OCI-LY1 (cell line): ENCODE measurements around the gene PREX1.

Experiments
- H2AFZ ChIP-seq: fragments of 200-600 bp; sonication (generic), shearing (Covaris generic); 2 replicates; pipeline ENCODE4 v1.6.0; 2014; ENCODE audit warnings: antibody characterized with exemption, mild to moderate bottlenecking, low read length
- H3F3A ChIP-seq: fragments of 200-600 bp; sonication (generic), shearing (Covaris generic); 2 replicates; pipeline ENCODE4 v1.6.0; 2014; ENCODE audit warnings: mild to moderate bottlenecking, antibody characterized with exemption, low read length, moderate library complexity; ENCODE audit not compliant: insufficient read depth
- H3K27ac ChIP-seq: fragments of 200-600 bp; sonication (generic); 2 replicates; pipeline ENCODE4 v1.5.1; 2014; ENCODE audit warnings: low read length, mixed run types, mild to moderate bottlenecking, low read depth; ENCODE audit not compliant: poor library complexity, severe bottlenecking
- H3K27me3 ChIP-seq: fragments of 200-600 bp; sonication (generic); 2 replicates; pipeline ENCODE4 v1.6.0; 2014; ENCODE audit warnings: antibody characterized with exemption, mild to moderate bottlenecking, low read length, moderate library complexity; ENCODE audit not compliant: insufficient read depth
- H3K36me3 ChIP-seq: fragments of 200-600 bp; sonication (generic); 2 replicates; pipeline ENCODE4 v1.6.1; 2014; ENCODE audit warnings: mild to moderate bottlenecking, antibody characterized with exemption, low read length, moderate library complexity, mixed read lengths; ENCODE audit not compliant: insufficient read depth
- H3K4me1 ChIP-seq: fragments of 200-600 bp; sonication (generic); 2 replicates; pipeline ENCODE4 v1.5.1; 2014; ENCODE audit warnings: mild to moderate bottlenecking, low read length, moderate library complexity; ENCODE audit not compliant: insufficient read depth, severe bottlenecking
- H3K4me2 ChIP-seq: fragments of 200-600 bp; sonication (generic), shearing (Covaris generic); 2 replicates; pipeline ENCODE4 v1.6.1; 2014; ENCODE audit warnings: low read length
- H3K4me3 ChIP-seq: fragments of 200-600 bp; sonication (generic); 2 replicates; pipeline ENCODE4 v1.5.1; 2014; ENCODE audit warnings: low read length, low read depth, mild to moderate bottlenecking, mixed read lengths; ENCODE audit not compliant: poor library complexity, severe bottlenecking
- H3K79me2 ChIP-seq: fragments of 200-600 bp; shearing (Covaris generic); 2 replicates; pipeline ENCODE4 v1.6.1; 2016; ENCODE audit warnings: mixed run types, low read length, mixed read lengths; ENCODE audit not compliant: insufficient read depth
- H3K9ac ChIP-seq: fragments of 200-600 bp; sonication (generic), shearing (Covaris generic); 2 replicates; pipeline ENCODE4 v1.6.1; 2014; ENCODE audit warnings: mild to moderate bottlenecking, low read length, mixed read lengths
- H3K9me2 ChIP-seq: fragments of 200-600 bp; sonication (generic), shearing (Covaris generic); 2 replicates; pipeline ENCODE4 v1.6.1; 2014; ENCODE audit warnings: low read depth, mild to moderate bottlenecking, low read length, mixed read lengths
- H3K9me3 ChIP-seq: fragments of 200-600 bp; shearing (Covaris generic); 2 replicates; pipeline ENCODE4 v1.6.1; 2014; ENCODE audit warnings: low read length, mixed read lengths
- H4K20me1 ChIP-seq: fragments of 200-600 bp; sonication (generic), shearing (Covaris generic); 2 replicates; pipeline ENCODE4 v1.6.0; 2016; ENCODE audit warnings: mild to moderate bottlenecking, low read length; ENCODE audit not compliant: insufficient read depth
- CTCF ChIP-seq: fragments of 200-600 bp; sonication (generic), shearing (Covaris generic); IDR thresholded peaks from 2 replicates; pipeline ENCODE4 v1.5.1; 2017; ENCODE audit warnings: mild to moderate bottlenecking, antibody characterized with exemption, low read length, moderate library complexity, mixed read lengths
- EZH2 ChIP-seq: fragments of 200-600 bp; sonication (generic), shearing (Covaris generic); IDR thresholded peaks from 2 replicates; pipeline ENCODE4 v1.8.0; 2017; ENCODE audit warnings: borderline replicate concordance, mixed run types, mild to moderate bottlenecking, antibody characterized with exemption, low read length, moderate library complexity, mixed read lengths

The PREX1 gene

GRCh38 chr20:48823960-48824498 lies 3.8 kb downstream of the PREX1 start:
- Histone ChIP-seq H3K27ac (no peak overlapping the region), H3K36me3 (no peaks in the 10 kb centered on the region), H3K4me2 (no peak overlapping the region), H3K79me2 (no peaks in the 10 kb centered on the region), H3K4me1 (no peaks in the 10 kb centered on the region), H3K9me3 (no peaks in the 10 kb centered on the region), H3F3A (no peaks in the 10 kb centered on the region), H3K9ac (no peak overlapping the region), H3K9me2 (no peaks in the 10 kb centered on the region), H2AFZ (no peak overlapping the region), H3K27me3 (peaks cover 12% of the 10 kb centered on the region), H3K4me3 (no peak overlapping the region), H4K20me1 (no peaks in the 10 kb centered on the region)
- TF ChIP-seq EZH2, result no peak
- TF ChIP-seq CTCF, result no peak

DNA sequence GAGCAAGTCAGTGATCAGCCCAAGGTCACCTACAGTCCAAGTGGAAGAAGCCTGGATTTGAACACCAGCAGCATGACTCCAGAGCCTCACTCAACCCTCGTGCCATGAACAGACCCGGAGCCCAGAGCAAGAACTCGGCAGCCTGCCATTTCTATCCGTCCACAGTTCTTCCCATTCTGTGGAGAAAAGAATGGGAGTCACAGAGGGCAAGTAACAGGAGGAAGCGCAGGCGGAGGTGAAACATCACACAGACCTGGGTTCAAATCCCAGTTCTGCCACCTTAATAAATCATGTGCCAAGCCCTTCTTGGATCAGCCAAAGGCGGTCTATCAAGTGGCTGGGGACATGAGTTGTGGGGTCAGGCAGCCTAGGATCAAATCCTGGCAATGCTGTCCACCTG lies 4.3 kb downstream of the PREX1 start:
- H2AFZ ChIP-seq, result no peak overlapping the region
- peaks cover 12% of the 10 kb centered on the region for H3K27me3 ChIP-seq
- no peak overlapping the region for H3K27ac ChIP-seq
- no peaks in the 10 kb centered on the region for H3K79me2 ChIP-seq
- no peak overlapping the region for H3K4me3 ChIP-seq
- no peaks in the 10 kb centered on the region for H4K20me1 ChIP-seq
- TF ChIP-seq EZH2, result no peak
- TF ChIP-seq CTCF, result no peak
- no peak overlapping the region for H3K9ac ChIP-seq
- no peak overlapping the region for H3K4me2 ChIP-seq
- H3K9me3 ChIP-seq, result no peaks in the 10 kb centered on the region
- H3K9me2 ChIP-seq, result no peaks in the 10 kb centered on the region
- no peaks in the 10 kb centered on the region for H3K4me1 ChIP-seq
- H3K36me3 ChIP-seq, result no peaks in the 10 kb centered on the region
- H3F3A ChIP-seq, result no peaks in the 10 kb centered on the region

DNA sequence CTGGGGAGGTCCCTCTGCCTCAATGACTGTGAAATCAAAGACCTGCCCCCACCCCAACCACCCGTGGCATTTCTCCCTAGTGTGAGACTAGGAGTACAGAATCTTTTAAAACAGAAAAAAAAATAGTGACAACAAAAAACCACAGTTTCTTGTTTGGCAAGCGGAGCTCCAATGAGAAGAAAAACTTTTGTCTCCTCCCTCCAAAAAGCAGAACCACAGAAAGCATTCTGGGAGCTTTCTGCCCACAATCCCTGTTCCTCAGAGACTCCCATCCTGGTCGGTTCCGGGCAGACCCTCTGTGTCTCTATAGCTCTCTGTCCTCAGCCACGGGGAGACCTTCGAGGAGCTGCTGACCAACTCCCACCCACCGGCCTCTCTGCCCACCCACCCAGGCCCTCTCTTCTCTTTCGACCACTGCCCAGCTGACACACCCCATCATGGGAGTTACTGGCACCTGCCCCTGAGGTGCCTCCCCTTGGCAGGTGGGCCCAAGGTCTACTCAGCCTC lies 4.9 kb downstream of the PREX1 start:
- peaks cover 12% of the 10 kb centered on the region for H3K27me3 ChIP-seq
- no peak overlapping the region for H3K4me2 ChIP-seq
- no peak overlapping the region for H3K4me3 ChIP-seq
- H3K9me2 ChIP-seq, result no peaks in the 10 kb centered on the region
- H3K9ac ChIP-seq, result no peak overlapping the region
- no peaks in the 10 kb centered on the region for H3F3A ChIP-seq
- H3K36me3 ChIP-seq, result no peaks in the 10 kb centered on the region
- TF ChIP-seq CTCF, result no peak
- no peak for TF ChIP-seq EZH2
- no peak overlapping the region for H3K27ac ChIP-seq
- no peaks in the 10 kb centered on the region for H3K4me1 ChIP-seq
- H3K79me2 ChIP-seq, result no peaks in the 10 kb centered on the region
- no peaks in the 10 kb centered on the region for H4K20me1 ChIP-seq
- H2AFZ ChIP-seq, result no peak overlapping the region
- no peaks in the 10 kb centered on the region for H3K9me3 ChIP-seq
